ENCODE measurements around the gene MAGEA8.
"Not testable (repeated sequence)": the region's sequence is repeated elsewhere in the genome, so short reads cannot be mapped to it uniquely, and the experiment has no call there.

DNA sequence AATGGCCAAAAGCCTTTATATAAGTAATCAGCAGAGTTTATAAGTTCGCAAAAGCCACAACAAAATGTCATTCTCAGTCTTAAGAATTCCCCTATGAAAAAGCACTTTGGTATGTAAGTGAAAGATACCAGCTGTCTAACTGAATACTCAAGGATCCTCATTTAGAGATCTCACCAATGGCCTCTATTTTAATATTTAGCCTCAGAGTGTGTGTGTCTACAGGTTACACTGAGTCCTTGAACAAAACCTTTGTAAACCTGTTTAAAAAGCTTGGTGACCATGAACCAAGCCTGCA, 46.9 kb downstream of the MAGEA8 start:
- TF ChIP-seq, protein P1, sequence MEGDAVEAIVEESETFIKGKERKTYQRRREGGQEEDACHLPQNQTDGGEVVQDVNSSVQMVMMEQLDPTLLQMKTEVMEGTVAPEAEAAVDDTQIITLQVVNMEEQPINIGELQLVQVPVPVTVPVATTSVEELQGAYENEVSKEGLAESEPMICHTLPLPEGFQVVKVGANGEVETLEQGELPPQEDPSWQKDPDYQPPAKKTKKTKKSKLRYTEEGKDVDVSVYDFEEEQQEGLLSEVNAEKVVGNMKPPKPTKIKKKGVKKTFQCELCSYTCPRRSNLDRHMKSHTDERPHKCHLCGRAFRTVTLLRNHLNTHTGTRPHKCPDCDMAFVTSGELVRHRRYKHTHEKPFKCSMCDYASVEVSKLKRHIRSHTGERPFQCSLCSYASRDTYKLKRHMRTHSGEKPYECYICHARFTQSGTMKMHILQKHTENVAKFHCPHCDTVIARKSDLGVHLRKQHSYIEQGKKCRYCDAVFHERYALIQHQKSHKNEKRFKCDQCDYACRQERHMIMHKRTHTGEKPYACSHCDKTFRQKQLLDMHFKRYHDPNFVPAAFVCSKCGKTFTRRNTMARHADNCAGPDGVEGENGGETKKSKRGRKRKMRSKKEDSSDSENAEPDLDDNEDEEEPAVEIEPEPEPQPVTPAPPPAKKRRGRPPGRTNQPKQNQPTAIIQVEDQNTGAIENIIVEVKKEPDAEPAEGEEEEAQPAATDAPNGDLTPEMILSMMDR (IDR thresholded peaks at IDR 0.05; ENCODE audit: poor library complexity): not testable (repeated sequence)
- not testable (repeated sequence) for TF ChIP-seq EZH2 (IDR thresholded peaks at IDR 0.05; ENCODE audit: borderline replicate concordance)

All from hepatocyte (in vitro differentiated cells).